Measurements from ENCODE around the gene GATAD2B.

Gene GATAD2B

DNA sequence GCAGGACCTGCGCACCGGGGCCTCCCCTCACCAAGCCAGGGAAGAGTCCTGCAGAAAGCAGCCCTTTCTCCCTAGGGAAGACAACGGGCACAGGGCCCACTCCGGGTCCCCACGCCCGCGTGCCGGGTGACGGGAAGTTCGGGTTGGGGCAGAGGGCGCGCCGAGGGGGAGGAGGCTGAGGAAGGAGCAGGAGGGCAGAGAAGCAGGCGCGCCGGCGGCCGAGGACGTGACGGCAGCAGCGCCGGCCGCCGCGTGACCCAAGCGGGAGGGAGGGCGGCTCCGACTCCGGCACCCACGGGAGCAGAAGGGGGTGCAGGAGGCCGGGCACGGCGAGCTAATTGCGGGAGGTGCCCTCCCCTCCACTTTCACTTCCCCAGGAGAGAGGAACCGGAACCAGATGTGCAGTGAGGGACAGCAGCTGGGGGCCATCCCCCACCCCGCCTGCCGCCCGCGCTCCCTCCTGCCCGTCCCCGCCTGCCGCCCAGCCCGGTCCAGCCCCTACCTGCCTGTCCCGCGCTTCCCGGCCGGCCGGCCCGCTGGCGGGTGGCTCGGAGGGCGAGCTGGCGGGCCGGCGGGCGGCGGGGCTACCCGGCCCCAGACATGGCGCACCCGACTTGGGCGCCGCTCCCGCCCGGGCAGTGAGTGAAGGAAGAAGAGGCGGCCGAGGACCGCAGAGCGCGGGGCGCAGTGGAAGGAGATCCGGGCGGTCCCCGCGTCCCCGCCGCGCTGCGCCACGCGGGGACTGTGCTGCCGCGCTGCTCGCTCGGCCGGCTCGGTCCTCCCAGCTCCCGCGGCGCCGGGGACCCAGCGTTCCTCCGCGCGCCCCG lies 23.2 kb upstream of the GATAD2B start:
- ChIA-PET POLR2A (interaction anchor here (0.6 to 3.7 kb wide), 13 partner anchors 9 to 223 kb away, joined by 3 to 16 read pairs (median 4); partner anchors contain the start of genes CRTC2, GATAD2B and JTB), CTCF (interaction anchor here (0.7 to 9.0 kb wide), 27 partner anchors 8 to 215 kb away, joined by 3 to 108 read pairs (median 5); partner anchors contain the start of genes CREB3L4, CRTC2, GATAD2B and JTB)
- DNase-seq (ENCODE audit: extremely low spot score): peak; percentile 93
- TF ChIP-seq, protein P1, sequence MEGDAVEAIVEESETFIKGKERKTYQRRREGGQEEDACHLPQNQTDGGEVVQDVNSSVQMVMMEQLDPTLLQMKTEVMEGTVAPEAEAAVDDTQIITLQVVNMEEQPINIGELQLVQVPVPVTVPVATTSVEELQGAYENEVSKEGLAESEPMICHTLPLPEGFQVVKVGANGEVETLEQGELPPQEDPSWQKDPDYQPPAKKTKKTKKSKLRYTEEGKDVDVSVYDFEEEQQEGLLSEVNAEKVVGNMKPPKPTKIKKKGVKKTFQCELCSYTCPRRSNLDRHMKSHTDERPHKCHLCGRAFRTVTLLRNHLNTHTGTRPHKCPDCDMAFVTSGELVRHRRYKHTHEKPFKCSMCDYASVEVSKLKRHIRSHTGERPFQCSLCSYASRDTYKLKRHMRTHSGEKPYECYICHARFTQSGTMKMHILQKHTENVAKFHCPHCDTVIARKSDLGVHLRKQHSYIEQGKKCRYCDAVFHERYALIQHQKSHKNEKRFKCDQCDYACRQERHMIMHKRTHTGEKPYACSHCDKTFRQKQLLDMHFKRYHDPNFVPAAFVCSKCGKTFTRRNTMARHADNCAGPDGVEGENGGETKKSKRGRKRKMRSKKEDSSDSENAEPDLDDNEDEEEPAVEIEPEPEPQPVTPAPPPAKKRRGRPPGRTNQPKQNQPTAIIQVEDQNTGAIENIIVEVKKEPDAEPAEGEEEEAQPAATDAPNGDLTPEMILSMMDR (IDR thresholded peaks at IDR 0.05; ENCODE audit: control extremely low read depth, extremely low read depth, low read depth, missing control alignments): no peak

DNA sequence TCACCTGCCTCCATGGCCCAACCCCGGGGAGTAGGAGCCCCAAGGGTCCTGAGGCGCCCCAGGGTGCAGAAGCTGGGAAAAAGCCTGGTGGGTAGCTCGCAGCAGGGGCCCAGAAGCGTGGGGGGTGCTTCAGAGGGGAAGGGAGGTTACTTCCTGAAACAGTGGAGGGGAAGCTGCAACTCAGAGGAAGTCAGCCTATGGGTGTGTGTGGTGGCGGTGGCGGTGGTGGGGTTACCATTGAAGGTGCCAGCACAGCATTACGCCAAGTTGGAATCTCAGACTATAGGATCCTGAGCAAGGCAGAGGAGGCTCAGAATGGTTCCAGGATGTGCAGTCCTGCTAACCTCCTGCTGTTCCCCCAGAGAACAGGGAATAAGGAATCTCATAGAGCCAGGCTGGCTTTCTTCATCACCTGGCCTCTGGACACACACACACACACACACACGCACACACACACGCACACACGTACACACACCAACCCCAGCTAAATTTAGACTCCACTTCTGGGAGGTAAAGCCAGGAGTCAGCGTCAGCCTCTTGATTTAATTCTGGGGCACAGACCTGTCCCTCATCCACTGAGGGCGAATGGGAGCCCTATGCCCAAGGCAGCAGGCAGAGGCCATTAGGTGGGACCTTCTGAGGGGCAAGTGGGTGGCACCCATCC lies 22.5 kb upstream of the GATAD2B start:
- peak; percentile 82 for DNase-seq (ENCODE audit: extremely low spot score)
- CTCF ChIA-PET: interaction anchor here (0.8 to 9.0 kb wide), 20 partner anchors 9 to 151 kb away, joined by 3 to 108 read pairs (median 7); partner anchors contain the start of genes CREB3L4, GATAD2B, JTB and RAB13
- POLR2A ChIA-PET: interaction anchor here (0.6 to 3.7 kb wide), 7 partner anchors 10 to 285 kb away, joined by 3 to 16 read pairs (median 3); partner anchors contain the start of genes CRTC2, GATAD2B and JTB
- TF ChIP-seq, protein P1 (IDR thresholded peaks at IDR 0.05; ENCODE audit: control extremely low read depth, extremely low read depth, low read depth, missing control alignments): no peak

DNA sequence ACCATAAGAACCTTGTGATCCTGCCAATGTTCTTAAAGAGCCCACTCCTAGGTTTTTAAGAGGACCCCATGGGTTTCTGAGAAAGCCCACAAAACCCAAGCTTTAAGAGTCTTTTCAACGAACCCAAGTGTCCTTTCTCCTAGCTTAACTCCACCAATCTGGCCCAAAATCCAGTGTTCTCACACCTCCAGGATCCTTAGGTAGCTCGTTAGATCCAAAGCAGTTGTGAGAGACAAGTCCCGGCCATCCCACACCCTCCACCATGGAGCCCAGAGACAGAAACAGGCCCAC lies 22.0 kb upstream of the GATAD2B start:
- DNase-seq (ENCODE audit: extremely low spot score): no peak
- TF ChIP-seq, protein P1 (IDR thresholded peaks at IDR 0.05; ENCODE audit: control extremely low read depth, extremely low read depth, low read depth, missing control alignments): no peak
- ChIA-PET CTCF (interaction anchor here (1.0 to 9.0 kb wide), 8 partner anchors 9 to 147 kb away, joined by 3 to 108 read pairs (median 12); partner anchors contain the start of genes GATAD2B, JTB, RAB13 and SLC39A1), POLR2A (interaction anchor here (0.6 to 3.7 kb wide), 6 partner anchors 10 to 285 kb away, joined by 3 to 16 read pairs (median 4); partner anchors contain the start of genes GATAD2B and JTB)

DNA sequence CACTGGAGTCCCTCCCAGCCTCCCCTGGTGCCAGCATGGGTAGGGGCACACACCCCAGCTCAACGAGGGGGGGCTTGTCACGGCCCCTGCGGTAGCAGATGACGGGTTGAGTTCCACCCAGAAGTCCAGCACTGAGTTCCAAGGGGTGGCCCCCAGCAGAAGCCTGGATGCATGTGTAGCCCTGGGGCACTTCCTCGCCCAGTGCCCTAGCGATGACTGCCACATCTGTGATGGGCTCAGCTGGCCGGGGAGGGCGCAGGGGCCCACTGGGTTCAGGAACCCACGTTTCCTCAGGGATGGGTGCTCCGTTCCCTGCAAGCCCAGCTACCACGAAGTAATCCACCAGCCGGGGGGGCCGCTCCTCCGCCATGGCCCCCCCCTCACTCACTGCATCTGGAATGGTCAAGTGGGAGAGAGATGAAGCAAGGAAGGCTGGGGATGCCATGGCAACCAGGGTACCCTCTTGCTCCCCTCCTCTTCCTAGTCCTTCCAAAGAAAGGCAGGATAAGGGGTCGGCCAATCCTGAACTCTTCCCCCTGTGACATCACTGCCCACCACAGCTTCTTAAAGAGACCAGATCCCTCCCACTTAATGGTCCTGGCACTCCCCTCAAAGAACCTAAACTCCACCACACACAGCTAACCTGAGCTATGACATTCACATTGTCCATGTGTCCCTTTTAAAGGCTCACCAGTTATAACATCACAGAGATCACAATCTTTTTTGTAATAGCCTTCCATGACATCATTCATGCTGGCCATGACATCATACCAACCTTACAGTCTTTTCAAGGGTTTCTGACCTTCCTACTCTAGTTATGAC lies 21.4 kb upstream of the GATAD2B start:
- CTCF ChIA-PET: interaction anchor here (1.0 to 9.0 kb wide), 8 partner anchors 10 to 147 kb away, joined by 3 to 108 read pairs (median 12); partner anchors contain the start of genes GATAD2B, JTB, RAB13 and SLC39A1
- POLR2A ChIA-PET: interaction anchor here (0.6 to 3.7 kb wide), 5 partner anchors 12 to 284 kb away, joined by 3 to 16 read pairs (median 4); partner anchors contain the start of gene GATAD2B
- no peak for DNase-seq (ENCODE audit: extremely low spot score)
- TF ChIP-seq, protein P1 (IDR thresholded peaks at IDR 0.05; ENCODE audit: control extremely low read depth, extremely low read depth, low read depth, missing control alignments): no peak

DNA sequence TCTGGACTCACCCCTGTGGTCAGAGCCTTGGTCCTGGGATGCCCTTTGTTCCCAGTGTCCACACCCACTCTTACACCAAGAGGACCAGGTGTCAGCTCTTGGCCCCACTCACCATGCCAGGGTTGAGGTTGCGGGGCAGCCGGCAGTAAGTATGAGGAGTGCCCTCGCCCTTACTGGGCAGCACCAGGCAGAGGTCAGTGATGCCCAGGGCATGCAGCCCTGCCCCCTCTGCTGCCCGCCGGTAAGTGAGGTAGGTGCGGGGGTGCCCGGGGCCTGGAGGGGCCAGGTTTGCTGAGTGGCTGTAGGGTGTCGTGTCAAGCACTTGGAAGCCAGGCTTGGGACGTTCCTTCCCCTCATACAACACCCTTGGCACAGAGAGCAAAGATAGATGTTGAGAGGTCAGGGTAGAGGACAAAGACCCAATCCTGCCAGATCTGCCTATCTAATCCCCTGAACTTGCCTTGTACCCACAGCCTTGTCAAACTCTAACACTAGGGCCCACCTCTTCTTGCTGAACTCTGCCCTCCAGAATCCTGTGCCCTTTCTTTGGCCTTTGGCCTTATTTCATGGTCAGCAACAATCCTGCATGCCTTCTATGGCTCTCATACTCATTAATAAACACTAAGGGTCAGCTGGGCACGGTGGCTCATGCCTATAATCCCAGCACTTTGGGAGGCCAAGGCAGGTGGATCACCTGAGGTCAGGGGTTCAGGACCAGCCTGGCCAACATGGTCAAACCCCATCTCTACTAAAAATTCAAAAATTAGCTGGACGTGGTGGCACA lies 20.2 kb upstream of the GATAD2B start:
- ChIA-PET CTCF (interaction anchor here (1.4 to 9.0 kb wide), 3 partner anchors 19 to 145 kb away, joined by 3 to 108 read pairs (median 35); partner anchors contain the start of genes GATAD2B and JTB), POLR2A (no interaction called here)
- TF ChIP-seq, protein P1 (IDR thresholded peaks at IDR 0.05; ENCODE audit: control extremely low read depth, extremely low read depth, low read depth, missing control alignments): no peak
- DNase-seq (ENCODE audit: extremely low spot score): no peak
